ENCODE results near the gene TMEM181. TPM values are rescaled to one million over a fixed set of nuclear protein-coding genes. Genes with fewer than 3 reads are reported as not detected.
"Not testable (repeated sequence)": the region's sequence is repeated elsewhere in the genome, so short reads cannot be mapped to it uniquely, and the experiment has no call there.

TMEM181 gene
- total RNA-seq, 1 experiment from 2014 or later, result 41.3 TPM

GRCh38 chr6:158603261-158604047 is 43.6 kb downstream of the TMEM181 start:
- H3K4me3 ChIP-seq, result no peak overlapping the region
- no peak overlapping the region for H3K27ac ChIP-seq
- H3K4me1 ChIP-seq (replicated peaks), result no peaks in the 10 kb centered on the region
- no peaks in the 10 kb centered on the region for H3K27me3 ChIP-seq (replicated peaks)
- DNase-seq (ENCODE audit: low read depth in 1 of 2, low spot score in 2 of 2), result no peak
- no peaks in the 10 kb centered on the region for H3K9me3 ChIP-seq (replicated peaks)
- peaks cover 46% of the 10 kb centered on the region for H3K36me3 ChIP-seq

GRCh38 chr6:158604048-158604406 is 44.1 kb downstream of the TMEM181 start:
- DNase-seq (ENCODE audit: low read depth in 1 of 2, low spot score in 2 of 2), result no peak
- no peak overlapping the region for H3K4me3 ChIP-seq
- no peaks in the 10 kb centered on the region for H3K27me3 ChIP-seq (replicated peaks)
- no peaks in the 10 kb centered on the region for H3K4me1 ChIP-seq (replicated peaks)
- H3K9me3 ChIP-seq (replicated peaks), result no peaks in the 10 kb centered on the region
- H3K27ac ChIP-seq, result no peak overlapping the region
- H3K36me3 ChIP-seq, result peaks cover 51% of the 10 kb centered on the region

- Histone ChIP-seq H3K4me1 (replicated peaks) (no peaks in the 10 kb centered on the region), H3K27ac (no peak overlapping the region), H3K4me3 (no peak overlapping the region), H3K36me3 (peaks cover 54% of the 10 kb centered on the region), H3K27me3 (replicated peaks) (no peaks in the 10 kb centered on the region), H3K9me3 (replicated peaks) (no peaks in the 10 kb centered on the region)
- peak; percentile 43 to 71 for DNase-seq (ENCODE audit: low read depth in 1 of 2, low spot score in 2 of 2)
These were observed 45.5 kb downstream of the TMEM181 start for GRCh38 chr6:158605266-158605878.

GRCh38 chr6:158606011-158606410 is 46.1 kb downstream of the TMEM181 start:
- not testable (repeated sequence) for DNase-seq (ENCODE audit: low read depth in 1 of 2, low spot score in 2 of 2); H3K27ac ChIP-seq; H3K27me3 ChIP-seq (replicated peaks); H3K4me3 ChIP-seq; H3K4me1 ChIP-seq (replicated peaks); H3K9me3 ChIP-seq (replicated peaks)
- peaks cover 54% of the 10 kb centered on the region for H3K36me3 ChIP-seq

GRCh38 chr6:158606935-158607334 is 47.0 kb downstream of the TMEM181 start:
- peaks cover 58% of the 10 kb centered on the region for H3K36me3 ChIP-seq
- no peaks in the 10 kb centered on the region for H3K4me1 ChIP-seq (replicated peaks)
- DNase-seq (ENCODE audit: low read depth in 1 of 2, low spot score in 2 of 2), result peak in 1 of 2 experiments; percentile 14
- H3K27ac ChIP-seq, result no peak overlapping the region
- H3K27me3 ChIP-seq (replicated peaks), result no peaks in the 10 kb centered on the region
- no peaks in the 10 kb centered on the region for H3K9me3 ChIP-seq (replicated peaks)
- no peak overlapping the region for H3K4me3 ChIP-seq

GRCh38 chr6:158607411-158608170 is 47.7 kb downstream of the TMEM181 start:
- Histone ChIP-seq H3K36me3 (peaks cover 60% of the 10 kb centered on the region), H3K9me3 (replicated peaks) (no peaks in the 10 kb centered on the region), H3K27me3 (replicated peaks) (no peaks in the 10 kb centered on the region), H3K4me1 (replicated peaks) (no peaks in the 10 kb centered on the region), H3K4me3 (no peak overlapping the region), H3K27ac (no peak overlapping the region)
- no peak for DNase-seq (ENCODE audit: low read depth in 1 of 2, low spot score in 2 of 2)

- H3K9me3 ChIP-seq (replicated peaks), result no peaks in the 10 kb centered on the region
- H3K27me3 ChIP-seq (replicated peaks), result no peaks in the 10 kb centered on the region
- DNase-seq (ENCODE audit: low read depth in 1 of 2, low spot score in 2 of 2), result no peak
- H3K27ac ChIP-seq, result no peak overlapping the region
- no peaks in the 10 kb centered on the region for H3K4me1 ChIP-seq (replicated peaks)
- H3K4me3 ChIP-seq, result no peak overlapping the region
- peaks cover 62% of the 10 kb centered on the region for H3K36me3 ChIP-seq
These were observed 48.3 kb downstream of the TMEM181 start for GRCh38 chr6:158608221-158608620.

- Histone ChIP-seq H3K9me3 (replicated peaks) (no peaks in the 10 kb centered on the region), H3K36me3 (peaks cover 63% of the 10 kb centered on the region), H3K27me3 (replicated peaks) (no peaks in the 10 kb centered on the region), H3K27ac (no peak overlapping the region), H3K4me3 (no peak overlapping the region), H3K4me1 (replicated peaks) (no peaks in the 10 kb centered on the region)
- DNase-seq (ENCODE audit: low read depth in 1 of 2, low spot score in 2 of 2), result no peak
These were observed 49.7 kb downstream of the TMEM181 start for GRCh38 chr6:158609455-158610155.

GRCh38 chr6:158610319-158610968 is 50.6 kb downstream of the TMEM181 start:
- peaks cover 69% of the 10 kb centered on the region for H3K36me3 ChIP-seq

GRCh38 chr6:158611039-158611438 is 51.1 kb downstream of the TMEM181 start:
- no peaks in the 10 kb centered on the region for H3K9me3 ChIP-seq (replicated peaks)
- H3K27ac ChIP-seq, result no peak overlapping the region
- H3K4me1 ChIP-seq (replicated peaks), result no peaks in the 10 kb centered on the region
- H3K27me3 ChIP-seq (replicated peaks), result no peaks in the 10 kb centered on the region
- H3K36me3 ChIP-seq, result peaks cover 67% of the 10 kb centered on the region
- no peak for DNase-seq (ENCODE audit: low read depth in 1 of 2, low spot score in 2 of 2)
- no peak overlapping the region for H3K4me3 ChIP-seq

More at GRCh38 chr6:158610319-158610968, 50.6 kb downstream of the TMEM181 start:
- Histone ChIP-seq H3K27me3 (replicated peaks) (no peaks in the 10 kb centered on the region), H3K27ac (no peak overlapping the region), H3K4me1 (replicated peaks) (no peaks in the 10 kb centered on the region), H3K4me3 (no peak overlapping the region), H3K9me3 (replicated peaks) (no peaks in the 10 kb centered on the region)
- DNase-seq (ENCODE audit: low read depth in 1 of 2, low spot score in 2 of 2), result peak in 1 of 2 experiments; percentile 20

- DNase-seq (ENCODE audit: low read depth in 1 of 2, low spot score in 2 of 2), result peak in 1 of 2 experiments; percentile 16
- Histone ChIP-seq H3K4me1 (replicated peaks) (no peaks in the 10 kb centered on the region), H3K36me3 (peaks cover 64% of the 10 kb centered on the region), H3K27me3 (replicated peaks) (no peaks in the 10 kb centered on the region), H3K27ac (no peak overlapping the region), H3K9me3 (replicated peaks) (no peaks in the 10 kb centered on the region), H3K4me3 (no peak overlapping the region)
These were observed 51.9 kb downstream of the TMEM181 start for GRCh38 chr6:158611541-158612370.

- H3K9me3 ChIP-seq (replicated peaks); H3K4me3 ChIP-seq; H3K27ac ChIP-seq; H3K4me1 ChIP-seq (replicated peaks); DNase-seq (ENCODE audit: low read depth in 1 of 2, low spot score in 2 of 2); H3K27me3 ChIP-seq (replicated peaks): not testable (repeated sequence)
- H3K36me3 ChIP-seq, result peaks cover 45% of the 10 kb centered on the region
These were observed 54.7 kb downstream of the TMEM181 start for GRCh38 chr6:158614606-158615005.

All from SJSA1 (cell line).